Measurements from ENCODE around the gene PRSS35. TPM values are rescaled to one million over a fixed set of nuclear protein-coding genes. Genes with fewer than 3 reads are reported as not detected.

The PRSS35 gene
- total RNA-seq, 1 donor from 2014 or later, result 1.3 TPM

- Histone ChIP-seq H3K9me3 (no peaks in the 10 kb centered on the region), H3K4me1 (no peaks in the 10 kb centered on the region), H3K27me3 (peaks cover 5% of the 10 kb centered on the region), H3K4me3 (no peak overlapping the region), H3K36me3 (no peaks in the 10 kb centered on the region), H3K27ac (no peak overlapping the region)
- DNase-seq, result no peak
- no peak for TF ChIP-seq CTCF (IDR thresholded peaks at IDR 0.05)
- peak; percentile 28 for ATAC-seq
- intact Hi-C loops (cut with DNase I), result loop anchor here (10.0 kb wide), 1 partner anchor 293 kb away; no protein-coding TSS in a partner anchor
Measured at GRCh38 chr6:83517500-83517899, 5.2 kb downstream of the PRSS35 start.

- ATAC-seq (peak; percentile 36), DNase-seq (no peak)
- Histone ChIP-seq H3K36me3 (no peaks in the 10 kb centered on the region), H3K27ac (no peak overlapping the region), H3K4me3 (no peak overlapping the region), H3K9me3 (no peaks in the 10 kb centered on the region), H3K27me3 (no peaks in the 10 kb centered on the region), H3K4me1 (no peaks in the 10 kb centered on the region)
- peak; percentile 22 for TF ChIP-seq CTCF (IDR thresholded peaks at IDR 0.05)
- intact Hi-C loops (cut with DNase I), result loop anchor here (10.0 kb wide), 1 partner anchor 294 kb away; no protein-coding TSS in a partner anchor
Measured at GRCh38 chr6:83518816-83519480, 6.6 kb downstream of the PRSS35 start.

- no peak overlapping the region for H3K4me3 ChIP-seq
- ATAC-seq (peak; percentile 80), DNase-seq (no peak)
- peak; percentile 76 for TF ChIP-seq CTCF (IDR thresholded peaks at IDR 0.05)
- H3K27ac ChIP-seq, result no peak overlapping the region
- no peaks in the 10 kb centered on the region for H3K36me3 ChIP-seq
- no peaks in the 10 kb centered on the region for H3K27me3 ChIP-seq
- intact Hi-C loops (cut with DNase I), result no loop called here
- H3K4me1 ChIP-seq, result no peaks in the 10 kb centered on the region
- no peaks in the 10 kb centered on the region for H3K9me3 ChIP-seq
Measured at GRCh38 chr6:83536034-83536646, 23.8 kb downstream of the PRSS35 start.

GRCh38 chr6:83536647-83537589, 24.6 kb downstream of the PRSS35 start:
- H3K36me3 ChIP-seq, result no peaks in the 10 kb centered on the region
- DNase-seq (no peak), ATAC-seq (no peak)
- no peak for TF ChIP-seq CTCF (IDR thresholded peaks at IDR 0.05)
- H3K27ac ChIP-seq, result no peak overlapping the region
- H3K4me1 ChIP-seq, result no peaks in the 10 kb centered on the region
- intact Hi-C loops (cut with DNase I), result no loop called here
- no peaks in the 10 kb centered on the region for H3K27me3 ChIP-seq
- no peaks in the 10 kb centered on the region for H3K9me3 ChIP-seq
- no peak overlapping the region for H3K4me3 ChIP-seq

- no peaks in the 10 kb centered on the region for H3K4me1 ChIP-seq
- H3K4me3 ChIP-seq, result no peak overlapping the region
- intact Hi-C loops (cut with DNase I), result no loop called here
- no peak for ATAC-seq
- DNase-seq, result no peak
- no peaks in the 10 kb centered on the region for H3K9me3 ChIP-seq
- H3K27ac ChIP-seq, result no peak overlapping the region
- no peaks in the 10 kb centered on the region for H3K27me3 ChIP-seq
- no peak for TF ChIP-seq CTCF (IDR thresholded peaks at IDR 0.05)
- no peaks in the 10 kb centered on the region for H3K36me3 ChIP-seq
Measured at GRCh38 chr6:83539678-83540077, 27.3 kb downstream of the PRSS35 start.
